ENCODE measurements around the gene DNAI7.

Gene DNAI7

DNA sequence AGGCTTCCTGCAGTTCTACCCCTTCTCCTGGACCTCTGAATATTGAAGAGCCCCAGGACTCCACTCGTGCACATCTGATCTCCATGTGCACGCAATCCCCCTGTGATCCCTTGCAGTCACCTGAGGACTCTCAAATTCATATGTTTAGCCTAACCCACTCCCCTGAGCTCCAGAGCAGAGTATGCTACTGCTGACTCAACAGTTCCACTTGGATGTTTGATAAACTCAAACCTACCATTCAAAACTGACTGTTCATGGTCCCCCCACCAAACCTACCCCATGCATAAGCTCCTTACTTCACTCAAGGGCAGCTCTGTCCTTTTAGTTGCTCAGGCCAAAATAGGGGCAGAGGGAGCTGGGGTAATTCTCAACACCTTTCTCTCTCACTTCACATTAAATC, 96.0 kb downstream of the DNAI7 start:
- no peak for DNase-seq

DNA sequence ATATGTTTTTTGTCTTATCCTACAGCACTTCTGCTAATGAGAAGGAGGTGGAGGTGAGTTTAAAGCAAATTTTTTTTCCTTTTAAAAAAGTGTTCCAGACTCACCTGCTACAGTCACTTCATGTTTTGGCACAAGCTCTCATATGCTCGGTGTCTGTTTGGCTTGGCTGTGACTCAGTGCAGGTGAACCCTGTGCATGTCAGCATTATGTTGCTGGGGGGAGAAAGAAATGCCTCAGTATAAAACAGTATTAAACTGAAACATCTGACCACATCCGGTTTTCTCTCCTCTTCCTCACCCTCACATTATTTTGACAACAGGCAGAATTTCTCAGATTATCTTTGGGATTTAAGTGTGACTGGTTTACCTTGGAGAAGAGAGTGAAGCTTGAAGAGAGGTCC, 105.2 kb downstream of the DNAI7 start:
- no peak for DNase-seq

- no peak for DNase-seq
Observed at GRCh38 chr12:25087596-25087995, 107.4 kb downstream of the DNAI7 start.

GRCh38 chr12:25084816-25085215, 110.1 kb downstream of the DNAI7 start:
- DNase-seq, result no peak

GRCh38 chr12:25083211-25083610, 111.7 kb downstream of the DNAI7 start:
- no peak for DNase-seq

- DNase-seq, result no peak
Observed at GRCh38 chr12:25082628-25083027, 112.3 kb downstream of the DNAI7 start.

DNA sequence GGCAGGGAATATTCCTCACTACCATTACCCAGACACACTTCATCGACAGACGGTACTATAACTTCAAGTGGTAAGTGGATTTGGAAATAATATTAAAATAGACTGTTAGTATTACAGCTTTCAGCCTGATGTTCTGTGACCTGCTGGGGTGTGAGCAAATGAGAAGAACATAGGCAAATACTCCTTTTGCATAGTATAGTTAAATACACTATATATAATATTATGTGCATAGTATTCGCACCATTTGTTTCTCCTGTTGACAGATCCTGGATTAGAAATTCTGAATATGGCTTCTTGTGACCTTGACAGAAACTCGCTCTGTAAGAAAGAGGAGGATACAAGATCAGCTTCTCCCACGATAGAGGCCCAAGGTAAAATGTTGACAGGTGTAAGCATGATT, 115.6 kb downstream of the DNAI7 start:
- no peak for DNase-seq

DNA sequence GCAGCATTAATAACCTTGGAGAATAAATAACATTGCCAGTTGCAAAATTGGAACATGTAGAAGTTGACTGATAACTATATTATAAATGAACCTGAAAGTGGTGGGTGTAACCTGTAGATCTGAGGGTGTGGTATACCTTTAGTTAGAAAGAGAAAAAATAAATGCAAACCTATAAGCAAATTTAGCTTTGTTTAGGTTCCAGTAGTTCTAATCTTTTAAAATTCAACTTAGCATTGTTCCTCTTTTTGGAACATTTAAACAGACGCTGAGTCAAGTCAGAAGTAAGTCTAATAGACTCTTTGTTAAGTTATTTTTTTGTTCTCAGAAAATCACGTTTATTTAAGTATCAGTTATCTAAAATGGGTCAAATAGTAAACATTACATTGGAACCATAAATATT, 120.0 kb downstream of the DNAI7 start:
- DNase-seq, result no peak

DNA sequence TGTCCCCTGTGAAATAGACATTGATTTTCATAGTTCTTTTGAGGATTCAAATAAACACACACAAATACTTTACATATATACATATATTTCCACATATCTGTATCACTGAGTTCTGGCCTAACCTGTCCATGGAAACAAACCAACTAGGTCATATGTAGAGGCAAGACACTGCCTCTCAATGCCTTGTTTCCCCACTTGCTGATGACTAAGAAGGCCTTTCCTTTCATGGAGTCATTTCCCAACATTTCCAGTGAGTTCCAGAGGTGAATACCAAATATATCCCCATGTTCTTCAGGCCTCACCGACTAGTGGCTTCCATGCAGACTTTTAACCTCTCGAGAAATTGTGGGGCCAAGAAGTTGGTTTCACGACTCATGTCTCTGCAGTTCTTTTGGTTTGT, 120.8 kb downstream of the DNAI7 start:
- no peak for DNase-seq

- DNase-seq, result no peak
Observed at GRCh38 chr12:25072906-25073650, 121.9 kb downstream of the DNAI7 start.

GRCh38 chr12:25071366-25071765, 123.6 kb downstream of the DNAI7 start:
- DNase-seq, result no peak

DNA sequence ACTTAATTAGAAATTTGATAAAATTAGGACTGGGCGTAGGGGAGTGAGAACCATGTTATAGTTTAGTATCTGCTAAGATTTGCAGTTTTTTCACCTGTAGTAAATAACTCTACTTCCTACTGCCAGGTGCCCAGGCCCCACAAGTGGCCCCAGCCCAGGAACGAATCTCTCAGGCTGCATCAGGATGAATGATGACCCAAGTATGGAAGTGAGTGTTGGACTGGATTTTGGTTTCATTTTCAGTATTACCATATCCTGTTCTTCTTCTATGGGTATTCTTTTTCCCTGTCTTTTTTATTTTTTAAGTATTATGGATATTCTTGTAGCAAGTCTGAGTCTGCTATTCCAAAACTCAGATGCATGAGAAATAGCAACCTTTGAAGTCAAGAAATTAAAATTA, 125.7 kb downstream of the DNAI7 start:
- no peak for DNase-seq

GRCh38 chr12:25065035-25065434, 129.9 kb downstream of the DNAI7 start:
- DNase-seq, result no peak

GRCh38 chr12:25063873-25064628, 130.9 kb downstream of the DNAI7 start:
- no peak for DNase-seq

- DNase-seq, result no peak
Observed at GRCh38 chr12:25058658-25059058, 136.3 kb downstream of the DNAI7 start.
